Stimulated activated CD8-positive, alpha-beta memory T cell treated with anti-CD3 and anti-CD28 coated beads, Interleukin-15, amount 100 ng/mL, for 48 hours (primary cell): ENCODE measurements around the gene HMGCS1.
"Not testable (repeated sequence)": the region's sequence is repeated elsewhere in the genome, so short reads cannot be mapped to it uniquely, and the experiment has no call there.

ENCODE experiments used
- DNase-seq, 2 donors: peaks; one replicate each; pipeline ENCODE4 v3.0.0-alpha.2; 2020; ENCODE audit warnings: low read depth in 2 of 2

The HMGCS1 gene

GRCh38 chr5:43274435-43275114 is 38.6 kb downstream of the HMGCS1 start:
- DNase-seq: no peak

GRCh38 chr5:43273552-43273951 is 39.7 kb downstream of the HMGCS1 start:
- no peak for DNase-seq

GRCh38 chr5:43270645-43271044 is 42.6 kb downstream of the HMGCS1 start:
- no peak for DNase-seq

GRCh38 chr5:43268188-43268820 is 44.9 kb downstream of the HMGCS1 start:
- no peak for DNase-seq

- not testable (repeated sequence) for DNase-seq
These were observed 50.9 kb downstream of the HMGCS1 start for GRCh38 chr5:43262269-43262668.

- DNase-seq: no peak
These were observed 55.1 kb downstream of the HMGCS1 start for GRCh38 chr5:43258116-43258515.

- DNase-seq: no peak
These were observed 56.8 kb downstream of the HMGCS1 start for GRCh38 chr5:43256261-43256966.

GRCh38 chr5:43255704-43256103 is 57.5 kb downstream of the HMGCS1 start:
- no peak for DNase-seq

- DNase-seq: no peak
These were observed 61.5 kb downstream of the HMGCS1 start for GRCh38 chr5:43251754-43252153.

- DNase-seq: no peak
These were observed 67.4 kb downstream of the HMGCS1 start for GRCh38 chr5:43245724-43246385.

- DNase-seq: no peak
These were observed 68.2 kb downstream of the HMGCS1 start for GRCh38 chr5:43244823-43245565.

- no peak for DNase-seq
These were observed 69.9 kb downstream of the HMGCS1 start for GRCh38 chr5:43243270-43243669.

- no peak for DNase-seq
These were observed 71.0 kb downstream of the HMGCS1 start for GRCh38 chr5:43242196-43242595.
